IMR-90 (cell line): Measurements from ENCODE around the gene CGB7. TPM values are rescaled to one million over a fixed set of nuclear protein-coding genes. Genes with fewer than 3 reads are reported as not detected.

Experiments used
- ATAC-seq: fragments of 200-7000 bp; cut with Tn5 transposase; 2 replicates; pipeline ENCODE4 v1.9.1; 2020; ENCODE audit warnings: low read depth, mild to moderate bottlenecking, moderate library complexity
- BruUV-seq: library from RNA; stranded (reverse); fragments of 400-500 nt; replicated peaks from 2 replicates; lab custom pipeline; 2021; lab: Mats Ljungman, UMichigan
- CTCF ChIA-PET: fragments of 300-600 bp; formaldehyde crosslinking; extraction: SDS; loops from one replicate; lab custom pipeline; 2021; ENCODE audit warnings: antibody characterized with exemption; lab: Yijun Ruan, JAX
- POLR2A ChIA-PET: fragments of 300-600 bp; sonication (Branson Sonifier 250); formaldehyde crosslinking; loops from one replicate; lab custom pipeline; 2022; ENCODE audit warnings: antibody characterized with exemption; ENCODE audit not compliant: unreplicated experiment; lab: Charles Lee
- DNase-seq: peaks from one replicate; pipeline ENCODE4 v3.0.0; 2013
- H2AFZ ChIP-seq: replicated peaks from 2 replicates; pipeline ENCODE3; 2013; ENCODE audit warnings: low read length, mild to moderate bottlenecking; ENCODE audit not compliant: poor library complexity
- H2AK5ac ChIP-seq: 2 replicates; pipeline ENCODE4 v1.6.1; 2013; ENCODE audit warnings: low read depth, low read length, inconsistent platforms
- H2AK9ac ChIP-seq: replicated peaks from 2 replicates; pipeline ENCODE3; 2013; ENCODE audit warnings: mild to moderate bottlenecking, low read depth, low read length, moderate library complexity; ENCODE audit not compliant: poor library complexity
- H2BK120ac ChIP-seq: 2 replicates; pipeline ENCODE4 v1.6.1; 2013; ENCODE audit warnings: low read depth, low read length, inconsistent platforms
- H2BK15ac ChIP-seq: 3 replicates; pipeline ENCODE4 v1.6.1; 2013; ENCODE audit warnings: low read depth, low read length, inconsistent platforms
- H2BK20ac ChIP-seq: 2 replicates; pipeline ENCODE4 v1.6.1; 2013; ENCODE audit warnings: low read depth, mild to moderate bottlenecking, inconsistent platforms, low read length, moderate library complexity
- H2BK5ac ChIP-seq: 2 replicates; pipeline ENCODE4 v1.6.1; 2013; ENCODE audit warnings: mild to moderate bottlenecking, low read depth, low read length, inconsistent platforms; ENCODE audit not compliant: poor library complexity, severe bottlenecking
- H3K14ac ChIP-seq: replicated peaks from 2 replicates; pipeline ENCODE4 v1.6.1; 2013; ENCODE audit warnings: low read depth, low read length, inconsistent platforms
- H3K18ac ChIP-seq: 2 replicates; pipeline ENCODE4 v1.6.1; 2013; ENCODE audit warnings: low read depth, low read length, control low read depth
- H3K23ac ChIP-seq: 2 replicates; pipeline ENCODE4 v1.6.1; 2013; ENCODE audit warnings: low read depth, low read length, inconsistent platforms
- H3K27ac ChIP-seq: 2 replicates; pipeline ENCODE4 v1.5.1; 2013; ENCODE audit warnings: mild to moderate bottlenecking, control low read depth, low read length; ENCODE audit not compliant: insufficient read depth
- H3K27me3 ChIP-seq: 2 replicates; pipeline ENCODE4 v1.6.1; 2013; ENCODE audit warnings: low read length; ENCODE audit not compliant: control insufficient read depth, insufficient read depth
- H3K36me3 ChIP-seq: 2 replicates; pipeline ENCODE4 v1.6.1; 2013; ENCODE audit warnings: low read length, mixed read lengths; ENCODE audit not compliant: control insufficient read depth, insufficient read depth
- H3K4ac ChIP-seq: 2 replicates; pipeline ENCODE4 v1.6.1; 2013; ENCODE audit warnings: low read depth, low read length, inconsistent platforms
- H3K4me1 ChIP-seq: 2 replicates; pipeline ENCODE4 v1.6.1; 2013; ENCODE audit warnings: low read length, mixed read lengths; ENCODE audit not compliant: control insufficient read depth, insufficient read depth
- H3K4me2 ChIP-seq: 2 replicates; pipeline ENCODE4 v1.6.1; 2013; ENCODE audit warnings: low read depth, mild to moderate bottlenecking, control low read depth, low read length, moderate library complexity
- H3K4me3 ChIP-seq: 2 replicates; pipeline ENCODE4 v1.5.1; 2013; ENCODE audit warnings: low read depth, mild to moderate bottlenecking, control low read depth, low read length, moderate library complexity; ENCODE audit not compliant: insufficient read depth
- H3K56ac ChIP-seq: 2 replicates; pipeline ENCODE4 v1.6.1; 2013; ENCODE audit warnings: low read length, inconsistent platforms; ENCODE audit not compliant: insufficient read depth; ENCODE audit errors: extremely low read depth
- H3K79me1 ChIP-seq, 2 experiments: 2 replicates each; pipeline ENCODE4 v1.6.1; 2013; ENCODE audit warnings: low read length in 2 of 2, inconsistent platforms in 1 of 2, low read depth in 1 of 2
- H3K9ac ChIP-seq: 2 replicates; pipeline ENCODE4 v1.6.1; 2013; ENCODE audit warnings: low read depth, low read length, control low read depth
- H3K9me1 ChIP-seq: 2 replicates; pipeline ENCODE4 v1.6.1; 2013; ENCODE audit warnings: low read length, inconsistent platforms; ENCODE audit not compliant: insufficient read depth
- H3K9me3 ChIP-seq: 2 replicates; pipeline ENCODE4 v1.6.1; 2013; ENCODE audit warnings: low read length; ENCODE audit not compliant: control insufficient read depth, insufficient read depth
- H4K20me1 ChIP-seq: 2 replicates; pipeline ENCODE4 v1.6.1; 2013; ENCODE audit warnings: low read length, inconsistent platforms; ENCODE audit not compliant: insufficient read depth
- H4K5ac ChIP-seq: 2 replicates; pipeline ENCODE4 v1.6.1; 2013; ENCODE audit warnings: mild to moderate bottlenecking, low read depth, low read length, control low read depth
- H4K8ac ChIP-seq, 2 experiments: 2 replicates each; pipeline ENCODE4 v1.6.1; 2013; ENCODE audit warnings: low read depth in 2 of 2, low read length in 2 of 2, control low read depth in 1 of 2, inconsistent platforms in 1 of 2
- H4K91ac ChIP-seq: 2 replicates; pipeline ENCODE4 v1.6.1; 2013; ENCODE audit warnings: low read depth, low read length, inconsistent platforms; ENCODE audit not compliant: insufficient read depth
- BHLHE40 ChIP-seq: fragments of 150-350 bp; IDR thresholded peaks from 2 replicates; pipeline ENCODE4 v1.6.1; 2016; ENCODE audit warnings: mild to moderate bottlenecking, low read depth, low read length
- CTCF ChIP-seq: conservative IDR thresholded peaks from 2 replicates; pipeline ENCODE4 v1.5.1; 2012; ENCODE audit warnings: mild to moderate bottlenecking, low read depth, low read length, improper control_type of control experiment
- ELK1 ChIP-seq: fragments of 150-350 bp; IDR thresholded peaks from 2 replicates; pipeline ENCODE4 v1.6.1; 2016; ENCODE audit warnings: low read depth, mild to moderate bottlenecking, low read length, moderate library complexity, borderline replicate concordance
- MAFK ChIP-seq: IDR thresholded peaks from 2 replicates; pipeline ENCODE4 v1.6.1; 2012; ENCODE audit warnings: low read depth, low read length, improper control_type of control experiment
- MXI1 ChIP-seq: IDR thresholded peaks from 2 replicates; pipeline ENCODE4 v1.6.1; 2012; ENCODE audit warnings: low read depth, mild to moderate bottlenecking, low read length, moderate library complexity, borderline replicate concordance
- RFX5 ChIP-seq: IDR thresholded peaks from 2 replicates; pipeline ENCODE4 v1.8.0; 2012; ENCODE audit warnings: low read depth, mild to moderate bottlenecking, low read length, moderate library complexity
- SMC3 ChIP-seq: fragments of 150-350 bp; IDR thresholded peaks from 2 replicates; pipeline ENCODE4 v1.6.1; 2016; ENCODE audit warnings: low read depth, mild to moderate bottlenecking, antibody characterized with exemption, low read length, moderate library complexity
- WGBS, 2 experiments: methylation state at CpG; one replicate each; pipeline versions ENCODE4 v1.1.5 to v1.1.7; 2013; ENCODE audit warnings: missing lambda C conversion rate in 2 of 2; ENCODE audit not compliant: insufficient read length in 1 of 2; ENCODE audit errors: extremely low coverage in 2 of 2; 5-methylcytosine and 5-hydroxymethylcytosine counted together
- dilution Hi-C: fragments of 300-500 bp; cut with HindIII; formaldehyde crosslinking; loops from one replicate; pipeline ENCODE4 v1.14.3; 2018; ENCODE audit warnings: low sequenced_read_pairs; ENCODE audit not compliant: unreplicated experiment
- in situ Hi-C: fragments of 300-500 bp; cut with MboI; formaldehyde crosslinking; loops from 3 replicates; pipeline ENCODE4 v1.14.3; 2019; ENCODE audit warnings: low sequenced_read_pairs, inconsistent platforms, mixed read lengths
- intact Hi-C: fragments of 100-400 bp; cut with micrococcal nuclease; formaldehyde crosslinking; loops from 2 replicates; pipeline ENCODE4 v1.10.0; 2022
- polyA plus RNA-seq, 3 experiments: library from polyadenylated mRNA; depleted of rRNA; stranded (reverse); fragments of >200 nt; gene quantifications; 2 replicates each; pipeline ENCODE4 v1.2.3, GENCODE V29; 2012; ENCODE audit warnings: low replicate concordance in 1 of 3
- total RNA-seq: library from RNA; depleted of rRNA; stranded (reverse); fragments of >200 nt; gene quantifications from 2 replicates; pipeline ENCODE4 v1.2.3, GENCODE V29; 2012

Gene CGB7
- total and polyA plus RNA-seq, 2 of the 4 experiments (the other 2 are of a cell fraction): 1.7 TPM; not detected in 1

- H4K20me1 ChIP-seq: no peaks in the 10 kb centered on the region
- ATAC-seq: no peak
- H3K9me3 ChIP-seq: no peaks in the 10 kb centered on the region
- H2BK15ac ChIP-seq: no peak overlapping the region
- H3K27me3 ChIP-seq: no peaks in the 10 kb centered on the region
- intact Hi-C loops: no loop called here
- H3K4me3 ChIP-seq: no peak overlapping the region
- no peak overlapping the region for H3K4ac ChIP-seq
- no peak overlapping the region for H3K9ac ChIP-seq
- no peak overlapping the region for H4K91ac ChIP-seq
- no peak overlapping the region for H2BK5ac ChIP-seq
- peaks cover 44% of the 10 kb centered on the region for H3K36me3 ChIP-seq
- in situ Hi-C loops: no loop called here
- no peak for DNase-seq
- H3K4me2 ChIP-seq: no peak overlapping the region
- ChIA-PET CTCF (interaction anchor here (1.9 kb wide), 1 partner anchor 12 kb away, joined by 5 read pairs; the partner anchor contains the start of genes GYS1 and RUVBL2), POLR2A (no interaction called here)
- H2AFZ ChIP-seq: no peak overlapping the region
- H2BK20ac ChIP-seq: no peak overlapping the region
- no peak overlapping the region for H4K5ac ChIP-seq
- H4K8ac ChIP-seq: no peak overlapping the region
- no peak overlapping the region for H3K14ac ChIP-seq
- no peak overlapping the region for H2AK5ac ChIP-seq
- TF ChIP-seq ELK1: no peak
- no peak for TF ChIP-seq CTCF
- TF ChIP-seq MXI1: no peak
- TF ChIP-seq RFX5: no peak
- TF ChIP-seq BHLHE40: no peak
- no peak for TF ChIP-seq SMC3
- TF ChIP-seq MAFK: no peak
- no peaks in the 10 kb centered on the region for H3K4me1 ChIP-seq
- no peak overlapping the region for H2BK120ac ChIP-seq
- WGBS, 2 experiments: no CpG with 5 or more reads among the region's 7 CpGs
- no peak overlapping the region for H3K56ac ChIP-seq
- H3K18ac ChIP-seq: no peak overlapping the region
- BruUV-seq: no TSS peak
- H3K27ac ChIP-seq: no peak overlapping the region
- H3K23ac ChIP-seq: no peak overlapping the region
- H3K79me1 ChIP-seq: peaks cover 0 to 19% of the 10 kb centered on the region in 2 experiments; a peak in 3 of 4 replicates
- no peak overlapping the region for H2AK9ac ChIP-seq
- peaks cover 2% of the 10 kb centered on the region; the same call in 1 of the 2 replicates for H3K9me1 ChIP-seq
- dilution Hi-C loops: no loop called here
Measured at GRCh38 chr19:49004964-49005614, 52.5 kb downstream of the CGB7 start.
